T-helper 1 cell treated with Interleukin-12 subunit alpha and Interleukin-12 subunit beta and Interleukin-4 antibody, amounts not matched to agents 30 μg/mL and 1 μg/mL, for 36 hours (primary cell): Measurements from ENCODE around the gene NCAPG.
A peak's percentile ranks its signal among the peaks of the same experiment; 100 is the strongest.

Source experiments
- H3K27ac Mint-ChIP-seq: one replicate; pipeline ENCODE4 v1.8.0; 2021; ENCODE audit warnings: mild to moderate bottlenecking, mixed read lengths
- H3K27me3 Mint-ChIP-seq: one replicate; pipeline ENCODE4 v1.8.0; 2021; ENCODE audit warnings: low read depth, mixed read lengths
- H3K36me3 Mint-ChIP-seq: one replicate; pipeline ENCODE4 v1.8.0; 2021; ENCODE audit warnings: low read depth, mixed read lengths
- H3K4me1 Mint-ChIP-seq: one replicate; pipeline ENCODE4 v1.8.0; 2021; ENCODE audit warnings: low read depth, mixed read lengths
- H3K4me3 Mint-ChIP-seq: one replicate; pipeline ENCODE4 v1.8.0; 2021; ENCODE audit warnings: mild to moderate bottlenecking, moderate library complexity, mixed read lengths
- H3K9me3 Mint-ChIP-seq: one replicate; pipeline ENCODE4 v1.8.0; 2021; ENCODE audit warnings: mixed read lengths

Gene NCAPG, protein sequence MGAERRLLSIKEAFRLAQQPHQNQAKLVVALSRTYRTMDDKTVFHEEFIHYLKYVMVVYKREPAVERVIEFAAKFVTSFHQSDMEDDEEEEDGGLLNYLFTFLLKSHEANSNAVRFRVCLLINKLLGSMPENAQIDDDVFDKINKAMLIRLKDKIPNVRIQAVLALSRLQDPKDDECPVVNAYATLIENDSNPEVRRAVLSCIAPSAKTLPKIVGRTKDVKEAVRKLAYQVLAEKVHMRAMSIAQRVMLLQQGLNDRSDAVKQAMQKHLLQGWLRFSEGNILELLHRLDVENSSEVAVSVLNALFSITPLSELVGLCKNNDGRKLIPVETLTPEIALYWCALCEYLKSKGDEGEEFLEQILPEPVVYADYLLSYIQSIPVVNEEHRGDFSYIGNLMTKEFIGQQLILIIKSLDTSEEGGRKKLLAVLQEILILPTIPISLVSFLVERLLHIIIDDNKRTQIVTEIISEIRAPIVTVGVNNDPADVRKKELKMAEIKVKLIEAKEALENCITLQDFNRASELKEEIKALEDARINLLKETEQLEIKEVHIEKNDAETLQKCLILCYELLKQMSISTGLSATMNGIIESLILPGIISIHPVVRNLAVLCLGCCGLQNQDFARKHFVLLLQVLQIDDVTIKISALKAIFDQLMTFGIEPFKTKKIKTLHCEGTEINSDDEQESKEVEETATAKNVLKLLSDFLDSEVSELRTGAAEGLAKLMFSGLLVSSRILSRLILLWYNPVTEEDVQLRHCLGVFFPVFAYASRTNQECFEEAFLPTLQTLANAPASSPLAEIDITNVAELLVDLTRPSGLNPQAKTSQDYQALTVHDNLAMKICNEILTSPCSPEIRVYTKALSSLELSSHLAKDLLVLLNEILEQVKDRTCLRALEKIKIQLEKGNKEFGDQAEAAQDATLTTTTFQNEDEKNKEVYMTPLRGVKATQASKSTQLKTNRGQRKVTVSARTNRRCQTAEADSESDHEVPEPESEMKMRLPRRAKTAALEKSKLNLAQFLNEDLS

DNA sequence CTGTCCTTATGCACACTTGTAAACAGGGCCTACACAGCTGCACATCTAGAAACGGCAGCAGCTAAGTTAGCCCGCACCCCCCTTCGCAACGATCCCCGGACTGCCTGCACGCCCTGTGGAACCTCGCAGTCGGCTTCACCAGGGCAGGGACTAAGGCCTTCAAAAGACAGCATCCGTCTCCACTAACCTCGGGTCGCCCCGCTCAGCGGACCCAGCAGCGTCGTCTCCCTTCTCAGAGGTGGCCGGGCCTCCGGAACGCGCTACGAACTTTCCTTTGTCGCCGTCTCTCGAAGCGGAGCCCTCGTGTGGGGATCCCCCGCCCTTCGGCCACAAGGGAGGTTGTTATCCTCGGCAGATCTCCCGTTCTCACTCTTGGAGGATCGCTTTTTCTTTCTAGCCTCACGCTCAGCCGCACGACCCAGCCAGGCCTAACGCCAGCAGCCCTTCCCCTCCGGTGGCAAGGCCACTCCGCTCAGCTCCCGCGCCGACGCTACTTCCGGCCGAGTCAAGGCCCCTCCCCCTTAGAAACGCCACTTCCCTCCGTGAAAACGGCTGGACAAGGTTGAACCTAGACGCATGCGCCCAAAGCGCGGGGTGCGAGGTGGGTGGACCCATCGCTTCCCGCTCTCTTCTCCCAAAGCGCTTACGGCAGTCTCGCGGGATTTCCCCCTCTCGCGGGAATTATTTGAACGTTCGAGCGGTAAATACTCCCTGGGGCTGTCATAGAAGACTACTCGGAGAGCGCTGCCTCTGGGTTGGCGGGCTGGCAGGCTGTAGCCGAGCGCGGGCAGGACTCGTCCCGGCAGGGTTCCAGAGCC is at the start of gene NCAPG, which contains the start of gene DCAF16:
NCAPG (plus strand) TSS at position 720 of the 818 bp plus-strand sequence. CDS start 99 bp downstream, outside the sequence.
DCAF16 (minus strand) TSS at position 498 of the 818 bp plus-strand sequence. CDS start 6,616 bp downstream, outside the sequence.
- H3K36me3 Mint-ChIP-seq: peaks cover 22% of the 10 kb centered on the region
- H3K27me3 Mint-ChIP-seq: no peaks in the 10 kb centered on the region
- peaks cover 52% of the 10 kb centered on the region for H3K4me1 Mint-ChIP-seq
- peak within 1 kb of the TSS; percentile 97 for H3K4me3 Mint-ChIP-seq
- peak within 1 kb of the TSS; percentile 99 for H3K27ac Mint-ChIP-seq
- no peaks in the 10 kb centered on the region for H3K9me3 Mint-ChIP-seq

DNA sequence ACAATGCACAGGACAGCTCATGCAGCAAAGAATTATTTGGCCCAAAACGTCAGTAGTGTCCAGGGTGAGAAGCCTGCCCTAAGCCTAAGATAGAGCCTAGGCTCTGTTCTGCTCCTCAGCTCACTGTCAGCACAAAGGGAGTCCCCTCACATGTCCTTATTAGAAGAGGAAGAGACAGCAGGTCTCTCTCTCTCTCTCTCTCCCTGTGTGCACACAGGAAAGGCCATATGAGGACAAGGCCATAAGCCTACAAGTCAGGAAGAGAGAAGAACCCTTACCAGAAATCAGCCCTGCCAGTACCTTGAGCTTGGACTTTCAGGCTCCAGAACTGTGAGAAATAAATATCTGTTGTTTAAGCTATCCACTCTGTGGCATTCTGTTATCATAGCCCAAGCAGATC is 49.7 kb upstream of the NCAPG start:
- Mint-ChIP-seq H3K36me3 (no peaks in the 10 kb centered on the region), H3K9me3 (no peaks in the 10 kb centered on the region), H3K4me3 (no peak overlapping the region), H3K27ac (no peak overlapping the region), H3K4me1 (peaks cover 3% of the 10 kb centered on the region), H3K27me3 (peaks cover 3% of the 10 kb centered on the region)

DNA sequence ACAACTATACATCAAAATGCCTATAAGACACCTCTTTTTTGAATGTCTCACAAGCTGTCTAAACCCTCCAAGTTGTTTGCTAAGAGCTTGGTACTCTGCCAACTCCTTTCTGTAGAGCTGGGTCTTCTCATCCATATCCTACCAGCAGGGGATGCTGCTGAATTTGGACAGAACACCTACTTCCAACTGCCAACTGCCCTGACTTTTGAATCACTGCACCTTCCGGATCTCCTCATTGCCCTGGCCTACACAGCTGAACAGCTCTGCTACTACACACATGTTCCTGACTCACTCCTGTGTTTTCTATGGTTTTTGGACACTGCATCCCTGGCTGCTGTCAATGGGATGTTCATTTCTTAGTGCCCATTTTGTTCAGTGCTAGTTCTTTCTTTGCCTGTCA is 48.1 kb upstream of the NCAPG start:
- Mint-ChIP-seq H3K27ac (no peak overlapping the region), H3K36me3 (no peaks in the 10 kb centered on the region), H3K4me1 (peaks cover 3% of the 10 kb centered on the region), H3K4me3 (no peak overlapping the region), H3K27me3 (no peaks in the 10 kb centered on the region), H3K9me3 (no peaks in the 10 kb centered on the region)

DNA sequence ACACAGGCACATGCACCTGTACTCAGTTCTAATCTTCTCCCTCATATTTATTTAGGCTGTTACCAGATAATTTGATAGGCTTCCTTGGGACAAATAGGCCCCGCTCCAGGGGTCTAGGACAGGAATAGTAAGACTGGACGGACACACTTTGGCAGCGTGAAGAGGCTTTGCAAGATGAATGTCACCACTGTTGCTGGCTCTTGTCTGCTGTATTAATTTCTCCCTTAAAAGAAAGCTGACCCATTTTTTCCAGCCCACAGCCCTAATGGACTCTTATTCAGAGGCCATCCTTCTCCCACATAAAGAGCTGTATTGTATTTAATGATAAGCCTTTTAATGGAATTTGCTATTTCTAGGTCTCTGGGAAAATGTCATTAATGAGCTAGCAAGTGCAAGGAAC is 47.4 kb upstream of the NCAPG start:
- no peak overlapping the region for H3K4me3 Mint-ChIP-seq
- no peaks in the 10 kb centered on the region for H3K9me3 Mint-ChIP-seq
- H3K27ac Mint-ChIP-seq: no peak overlapping the region
- no peaks in the 10 kb centered on the region for H3K27me3 Mint-ChIP-seq
- peaks cover 3% of the 10 kb centered on the region for H3K4me1 Mint-ChIP-seq
- no peaks in the 10 kb centered on the region for H3K36me3 Mint-ChIP-seq

DNA sequence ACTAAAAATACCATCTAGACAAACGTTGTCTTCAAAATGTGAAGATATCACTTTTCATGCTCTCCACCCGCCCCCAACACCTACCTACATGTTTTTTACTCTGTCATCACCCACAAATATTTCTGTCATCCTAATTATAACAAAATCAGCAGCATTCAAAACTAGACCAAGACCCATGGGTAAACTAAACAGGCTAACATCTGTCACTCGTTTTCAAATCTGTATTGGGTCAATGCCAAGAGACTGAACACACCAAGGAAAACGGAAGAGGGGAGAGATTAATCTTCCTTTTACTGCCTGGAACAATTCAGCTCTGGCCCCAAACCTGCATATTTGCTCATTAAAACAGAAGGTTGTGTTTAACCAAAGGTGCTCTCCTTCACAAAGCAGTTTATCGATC is 46.8 kb upstream of the NCAPG start:
- H3K27me3 Mint-ChIP-seq: no peaks in the 10 kb centered on the region
- peaks cover 3% of the 10 kb centered on the region for H3K4me1 Mint-ChIP-seq
- H3K4me3 Mint-ChIP-seq: no peak overlapping the region
- no peak overlapping the region for H3K27ac Mint-ChIP-seq
- no peaks in the 10 kb centered on the region for H3K36me3 Mint-ChIP-seq
- no peaks in the 10 kb centered on the region for H3K9me3 Mint-ChIP-seq

DNA sequence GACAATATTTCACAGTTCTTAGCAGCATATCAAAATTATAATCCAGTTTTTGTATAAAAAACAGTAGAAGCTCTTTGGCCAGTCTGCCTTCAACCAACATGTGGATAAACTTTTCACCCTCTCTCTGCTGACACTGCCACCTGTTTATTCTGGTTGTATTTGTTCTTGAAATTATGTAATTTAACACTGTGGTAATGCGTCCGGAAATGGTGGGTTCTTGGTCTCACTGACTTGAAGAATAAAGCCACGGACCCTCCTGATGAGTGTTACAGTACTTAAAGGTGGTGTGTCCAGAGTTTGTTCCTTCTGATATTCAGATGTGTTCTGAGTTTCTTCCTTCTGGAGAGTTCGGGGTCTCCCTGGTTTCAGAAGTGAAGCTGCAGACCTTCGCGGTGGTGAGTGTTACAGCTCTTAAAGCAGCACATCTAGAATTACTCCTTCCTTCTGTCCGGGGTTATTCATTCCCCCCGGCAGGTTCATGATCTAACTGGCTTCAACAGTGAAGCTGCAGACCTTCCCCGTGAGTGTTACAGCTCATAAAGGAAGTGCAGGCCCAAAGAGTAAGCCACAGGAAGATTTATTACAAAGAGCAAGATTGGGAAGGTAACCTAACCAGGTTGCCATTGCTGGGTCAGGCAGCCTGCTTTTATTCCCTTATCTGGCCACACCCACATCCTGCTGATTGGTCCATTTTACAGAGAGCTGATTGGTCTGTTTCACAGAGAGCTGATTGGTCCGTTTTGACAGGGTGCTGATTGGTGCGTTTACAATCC is 45.1 kb upstream of the NCAPG start:
- Mint-ChIP-seq H3K27ac (no peak overlapping the region), H3K4me1 (no peaks in the 10 kb centered on the region), H3K36me3 (no peaks in the 10 kb centered on the region), H3K4me3 (no peak overlapping the region), H3K27me3 (no peaks in the 10 kb centered on the region), H3K9me3 (no peaks in the 10 kb centered on the region)

DNA sequence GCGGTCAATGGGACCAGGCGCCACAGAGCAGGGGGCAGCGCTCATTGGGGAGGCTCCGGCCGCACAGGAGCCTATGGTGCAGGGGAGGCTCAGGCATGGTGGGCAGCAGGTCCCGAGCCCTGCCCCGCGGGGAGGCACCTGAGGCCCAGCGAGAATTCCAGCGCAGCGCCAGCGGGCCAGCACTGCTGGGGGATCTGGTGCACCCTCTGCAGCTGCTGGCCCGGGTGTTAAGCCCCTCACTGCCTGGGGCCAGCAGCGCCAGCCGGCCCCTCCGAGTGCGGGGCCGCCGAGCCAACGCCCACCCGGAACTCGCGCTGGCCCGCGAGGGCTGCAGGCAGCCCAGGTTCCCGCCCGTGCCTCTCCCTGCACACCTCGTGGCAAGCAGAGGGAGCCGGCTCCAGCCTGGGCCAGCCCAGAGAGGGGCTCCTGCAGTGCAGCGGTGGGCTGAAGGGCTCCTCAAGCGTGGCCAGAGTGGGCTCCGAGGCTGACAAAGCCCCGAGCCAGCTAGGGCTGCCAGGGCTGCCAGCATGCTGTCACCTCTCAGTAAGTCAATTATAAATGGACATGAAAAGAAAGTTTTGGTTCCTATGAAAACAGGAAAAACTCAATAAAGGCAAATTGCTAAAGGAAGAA is 43.8 kb upstream of the NCAPG start:
- Mint-ChIP-seq H3K4me3 (no peak overlapping the region), H3K4me1 (no peaks in the 10 kb centered on the region), H3K27ac (no peak overlapping the region), H3K9me3 (no peaks in the 10 kb centered on the region), H3K36me3 (no peaks in the 10 kb centered on the region), H3K27me3 (no peaks in the 10 kb centered on the region)

DNA sequence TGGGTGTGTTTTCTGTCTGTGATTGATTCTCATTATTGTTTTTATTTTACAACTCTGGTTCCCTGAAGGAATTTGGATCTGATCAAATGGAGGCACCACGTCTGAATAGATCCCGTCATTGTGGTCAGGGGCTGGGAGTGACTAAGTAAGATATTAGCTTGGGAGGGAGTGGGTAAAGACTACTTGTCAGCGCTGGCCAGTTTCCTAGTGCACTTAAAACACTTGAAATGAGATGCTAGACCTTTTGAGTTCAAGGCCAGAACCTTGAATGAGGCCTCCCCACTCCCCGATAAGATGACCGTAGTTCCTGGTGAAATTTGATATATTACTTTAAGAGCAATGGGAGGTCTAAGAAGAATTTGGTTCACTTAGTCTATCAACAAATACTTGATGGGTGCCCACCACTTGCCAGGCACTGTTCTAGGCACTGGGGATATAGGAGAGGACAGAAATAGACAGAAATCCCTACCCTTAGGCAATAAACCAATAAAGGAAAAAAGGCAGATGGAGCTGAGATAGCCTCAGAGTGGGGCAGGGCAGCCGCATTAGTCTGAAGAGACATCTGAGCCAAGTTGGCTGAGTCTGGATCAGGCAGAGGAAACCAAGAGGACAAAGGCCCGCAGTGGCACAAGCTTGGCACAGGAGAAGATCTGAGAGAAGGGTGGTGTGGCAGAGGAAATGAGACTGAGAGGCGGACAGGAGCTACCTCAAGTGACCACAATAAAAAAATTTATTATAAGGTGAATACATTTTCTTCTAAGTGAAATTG is 41.2 kb upstream of the NCAPG start:
- no peaks in the 10 kb centered on the region for H3K9me3 Mint-ChIP-seq
- no peaks in the 10 kb centered on the region for H3K27me3 Mint-ChIP-seq
- H3K27ac Mint-ChIP-seq: no peak overlapping the region
- no peak overlapping the region for H3K4me3 Mint-ChIP-seq
- no peaks in the 10 kb centered on the region for H3K36me3 Mint-ChIP-seq
- H3K4me1 Mint-ChIP-seq: no peaks in the 10 kb centered on the region

DNA sequence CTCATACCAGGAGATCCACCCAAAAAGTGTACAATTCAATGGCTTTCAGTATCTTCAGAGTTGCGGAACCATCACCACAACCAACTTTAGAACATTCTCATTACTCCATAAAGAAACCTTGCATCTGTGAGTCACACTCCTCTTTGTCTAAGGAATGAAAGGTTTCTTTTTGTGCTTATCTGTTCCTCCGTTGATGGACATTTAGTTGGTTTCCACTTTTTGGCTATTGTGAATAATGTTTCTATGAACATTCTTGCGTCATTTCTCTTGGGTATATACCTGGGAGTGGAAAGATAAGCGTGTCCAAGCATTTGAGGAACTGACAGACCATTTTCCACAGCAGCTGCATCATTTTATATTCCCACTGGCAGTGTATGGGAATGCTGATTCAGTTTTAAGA is 39.9 kb upstream of the NCAPG start:
- Mint-ChIP-seq H3K4me1 (no peaks in the 10 kb centered on the region), H3K27ac (no peak overlapping the region)

DNA sequence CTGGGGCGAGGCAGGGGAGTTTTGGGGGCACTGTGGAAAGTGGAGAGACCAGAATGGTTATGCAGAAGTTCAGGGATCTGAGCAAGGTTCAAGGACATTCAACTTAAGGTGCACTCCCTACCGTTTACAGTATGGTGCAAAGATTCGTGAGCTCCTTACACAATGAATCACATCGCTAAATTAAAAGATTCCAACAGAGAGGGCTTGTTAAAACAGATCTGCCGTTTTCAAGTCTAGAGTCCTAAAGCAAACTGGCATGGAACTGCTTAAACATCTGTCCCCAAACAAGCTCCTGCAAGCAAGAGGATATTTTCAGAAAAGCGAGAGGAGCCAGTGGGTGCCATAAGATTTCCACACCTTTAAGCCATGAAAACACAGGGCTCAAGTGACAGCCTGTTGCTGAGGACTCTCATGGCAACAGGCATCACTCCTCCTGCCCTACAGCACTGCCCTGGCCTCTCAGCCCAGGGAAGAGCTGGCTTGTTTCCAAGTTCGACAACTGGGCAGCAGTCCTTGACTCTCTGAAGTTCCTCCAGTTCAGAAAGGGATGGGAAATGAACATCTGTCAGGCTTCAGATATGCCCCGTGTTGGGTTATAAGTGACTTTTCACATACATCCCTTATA is 39.4 kb upstream of the NCAPG start:
- no peak overlapping the region for H3K27ac Mint-ChIP-seq
- no peaks in the 10 kb centered on the region for H3K36me3 Mint-ChIP-seq
- no peaks in the 10 kb centered on the region for H3K27me3 Mint-ChIP-seq
- H3K9me3 Mint-ChIP-seq: no peaks in the 10 kb centered on the region
- no peaks in the 10 kb centered on the region for H3K4me1 Mint-ChIP-seq
- no peak overlapping the region for H3K4me3 Mint-ChIP-seq

More for the DNA sequence above, 39.9 kb upstream of the NCAPG start:
- Mint-ChIP-seq H3K4me3 (no peak overlapping the region), H3K9me3 (no peaks in the 10 kb centered on the region), H3K36me3 (no peaks in the 10 kb centered on the region), H3K27me3 (no peaks in the 10 kb centered on the region)

DNA sequence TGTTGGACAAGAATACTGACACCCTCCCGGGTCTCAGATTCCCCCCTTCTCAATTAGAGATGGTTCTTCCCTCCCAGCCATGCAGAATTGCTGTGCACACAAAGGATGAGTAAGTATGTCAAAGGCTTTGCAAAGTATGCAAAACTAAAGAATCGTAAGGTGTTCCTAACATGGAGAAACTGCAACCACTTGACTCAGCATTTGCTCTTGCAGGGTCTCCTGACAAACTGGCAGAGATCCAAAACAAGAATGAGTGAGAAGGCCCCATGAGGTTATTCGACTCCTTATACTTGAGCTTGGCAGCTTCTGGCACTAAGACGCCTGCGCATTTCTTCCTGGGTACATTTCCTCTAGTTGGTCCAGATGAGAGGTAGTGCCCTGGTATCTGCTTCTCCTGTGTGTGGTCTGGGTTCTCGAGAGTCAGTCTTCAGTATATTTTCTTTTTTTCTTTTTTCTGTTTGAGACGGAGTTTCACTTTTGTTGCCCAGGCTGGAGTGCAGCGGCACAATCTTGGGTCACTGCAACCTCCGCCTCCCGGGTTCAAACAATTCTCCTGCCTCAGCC is 37.6 kb upstream of the NCAPG start:
- Mint-ChIP-seq H3K27ac (no peak overlapping the region), H3K4me1 (no peaks in the 10 kb centered on the region), H3K27me3 (peaks cover 13% of the 10 kb centered on the region), H3K9me3 (no peaks in the 10 kb centered on the region), H3K4me3 (no peak overlapping the region), H3K36me3 (no peaks in the 10 kb centered on the region)

DNA sequence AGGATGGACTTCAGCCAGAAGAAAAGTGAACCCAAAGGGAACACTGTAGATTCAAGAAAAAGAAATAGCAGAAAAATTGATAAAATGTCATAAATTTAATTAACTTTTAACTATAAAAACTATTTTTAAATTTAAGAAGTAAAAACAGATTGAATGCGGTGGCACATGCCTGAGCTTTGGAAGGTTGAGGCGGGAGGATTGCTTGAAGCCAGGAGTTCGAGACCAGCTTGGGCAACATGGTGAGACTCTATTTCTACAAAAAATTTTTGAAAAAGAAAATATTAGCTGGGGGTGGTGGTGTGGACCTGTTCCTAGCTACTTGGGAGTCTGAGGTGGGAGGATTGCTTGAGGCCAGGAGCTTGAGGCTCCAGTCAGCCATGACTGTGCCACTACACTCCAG is 32.3 kb upstream of the NCAPG start:
- H3K27me3 Mint-ChIP-seq: peaks cover 54% of the 10 kb centered on the region
- H3K27ac Mint-ChIP-seq: no peak overlapping the region
- no peak overlapping the region for H3K4me3 Mint-ChIP-seq
- no peaks in the 10 kb centered on the region for H3K9me3 Mint-ChIP-seq
- H3K4me1 Mint-ChIP-seq: peaks cover 5% of the 10 kb centered on the region
- no peaks in the 10 kb centered on the region for H3K36me3 Mint-ChIP-seq
